ENCODE results near the gene IFNLR1. TPM values are rescaled to one million over a fixed set of nuclear protein-coding genes. Genes with fewer than 3 reads are reported as not detected.

The IFNLR1 gene
- total and polyA plus RNA-seq, 12 donors, result 1.8 to 11.5 (median 3.9) TPM

DNA sequence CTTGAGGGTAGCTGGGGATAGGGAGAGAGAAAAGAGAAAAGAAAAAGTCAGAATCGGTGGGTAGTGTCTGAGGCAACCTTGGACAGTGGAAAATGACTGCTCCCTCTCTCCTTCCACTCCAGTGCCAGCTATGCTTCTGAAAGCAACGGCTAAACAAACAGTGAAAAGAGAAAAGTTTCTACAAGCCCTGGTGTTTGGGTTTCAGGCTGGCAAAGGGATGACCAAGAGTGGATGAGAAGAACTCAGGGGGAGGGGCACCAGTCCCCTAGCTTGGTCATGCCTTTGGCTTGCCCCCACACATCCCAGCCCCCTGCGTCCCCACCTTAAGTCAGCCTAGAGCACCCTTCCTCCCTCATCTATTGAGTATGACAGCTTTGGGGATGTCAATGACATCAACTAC lies 52.7 kb downstream of the IFNLR1 start:
- intact Hi-C loops (cut with DNase I), result no loop called here
- Histone ChIP-seq H3K4me1 (replicated peaks in 1 of 2) (no peaks in the 10 kb centered on the region), H3K27ac (no peak overlapping the region), H3K9me3 (replicated peaks in 1 of 3) (no peaks in the 10 kb centered on the region), H3K4me3 (no peak overlapping the region), H3K36me3 (replicated peaks in 1 of 2) (peaks cover 0 to 5% of the 10 kb centered on the region in 2 donors), H3K27me3 (no peaks in the 10 kb centered on the region)
- 67 to 90% (median 81%) methylated on average over 3 of the region's 3 CpGs for WGBS, 4 donors
- no peak for DNase-seq
- no peak for TF ChIP-seq POLR2A (IDR thresholded peaks at IDR 0.05)
- TF ChIP-seq, protein P1, sequence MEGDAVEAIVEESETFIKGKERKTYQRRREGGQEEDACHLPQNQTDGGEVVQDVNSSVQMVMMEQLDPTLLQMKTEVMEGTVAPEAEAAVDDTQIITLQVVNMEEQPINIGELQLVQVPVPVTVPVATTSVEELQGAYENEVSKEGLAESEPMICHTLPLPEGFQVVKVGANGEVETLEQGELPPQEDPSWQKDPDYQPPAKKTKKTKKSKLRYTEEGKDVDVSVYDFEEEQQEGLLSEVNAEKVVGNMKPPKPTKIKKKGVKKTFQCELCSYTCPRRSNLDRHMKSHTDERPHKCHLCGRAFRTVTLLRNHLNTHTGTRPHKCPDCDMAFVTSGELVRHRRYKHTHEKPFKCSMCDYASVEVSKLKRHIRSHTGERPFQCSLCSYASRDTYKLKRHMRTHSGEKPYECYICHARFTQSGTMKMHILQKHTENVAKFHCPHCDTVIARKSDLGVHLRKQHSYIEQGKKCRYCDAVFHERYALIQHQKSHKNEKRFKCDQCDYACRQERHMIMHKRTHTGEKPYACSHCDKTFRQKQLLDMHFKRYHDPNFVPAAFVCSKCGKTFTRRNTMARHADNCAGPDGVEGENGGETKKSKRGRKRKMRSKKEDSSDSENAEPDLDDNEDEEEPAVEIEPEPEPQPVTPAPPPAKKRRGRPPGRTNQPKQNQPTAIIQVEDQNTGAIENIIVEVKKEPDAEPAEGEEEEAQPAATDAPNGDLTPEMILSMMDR (IDR thresholded peaks at IDR 0.05), result no peak

DNA sequence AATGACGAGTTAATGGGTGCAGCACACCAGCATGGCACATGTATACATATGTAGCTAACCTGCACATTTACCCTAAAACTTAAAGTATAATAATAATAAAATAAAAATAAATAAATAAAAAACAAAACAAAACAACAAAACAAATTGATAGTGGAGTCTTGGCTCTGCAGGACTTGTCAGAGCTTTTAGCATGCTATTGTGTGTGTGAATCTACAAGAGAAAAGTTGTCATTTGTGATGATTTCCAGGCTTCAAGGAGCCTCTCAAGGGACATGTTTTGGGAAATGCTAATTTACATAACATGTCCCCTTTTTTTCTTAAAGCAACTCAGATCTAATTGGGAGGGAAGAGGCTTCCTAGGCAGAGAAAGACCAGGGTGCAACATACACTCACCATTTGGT lies 53.3 kb downstream of the IFNLR1 start:
- H3K36me3 ChIP-seq (replicated peaks in 1 of 2), result peaks cover 0 to 5% of the 10 kb centered on the region in 2 donors
- H3K27me3 ChIP-seq, result no peaks in the 10 kb centered on the region
- H3K4me1 ChIP-seq (replicated peaks in 1 of 2), result no peaks in the 10 kb centered on the region
- TF ChIP-seq, protein P1 (IDR thresholded peaks at IDR 0.05), result no peak
- TF ChIP-seq POLR2A (IDR thresholded peaks at IDR 0.05), result no peak
- no peak overlapping the region for H3K27ac ChIP-seq
- no peaks in the 10 kb centered on the region for H3K9me3 ChIP-seq (replicated peaks in 1 of 3)
- intact Hi-C loops (cut with DNase I), result no loop called here
- DNase-seq, result no peak
- 88 to 90% (median 88%) methylated on average over 1 of the region's 1 CpG for WGBS, 4 donors
- H3K4me3 ChIP-seq, result no peak overlapping the region

DNA sequence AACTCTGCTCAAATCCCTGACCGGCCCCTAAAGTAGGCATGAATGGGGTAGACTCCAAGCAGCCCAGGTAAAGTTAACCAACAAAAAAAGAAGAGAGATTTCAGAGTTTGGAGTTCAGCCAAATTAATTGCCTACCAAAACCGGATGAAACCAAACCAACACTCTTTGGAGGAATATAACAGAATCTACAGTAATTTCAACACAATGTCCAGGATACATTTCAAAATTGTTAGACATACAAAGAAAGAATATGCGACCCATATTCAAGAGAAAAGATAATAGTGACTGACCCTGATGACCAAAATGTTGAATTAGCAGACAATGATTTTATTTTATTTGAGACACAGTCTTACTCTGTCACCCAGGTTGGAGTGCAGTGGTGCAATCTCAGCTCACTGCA lies 56.7 kb downstream of the IFNLR1 start:
- no peak overlapping the region for H3K27ac ChIP-seq
- DNase-seq, result no peak
- no peaks in the 10 kb centered on the region for H3K27me3 ChIP-seq
- H3K4me1 ChIP-seq (replicated peaks in 1 of 2), result no peaks in the 10 kb centered on the region
- TF ChIP-seq POLR2A (IDR thresholded peaks at IDR 0.05), result no peak
- TF ChIP-seq, protein P1 (IDR thresholded peaks at IDR 0.05), result no peak
- no peak overlapping the region for H3K4me3 ChIP-seq
- H3K9me3 ChIP-seq (replicated peaks in 1 of 3), result no peaks in the 10 kb centered on the region
- peaks cover 0 to 5% of the 10 kb centered on the region in 2 donors for H3K36me3 ChIP-seq (replicated peaks in 1 of 2)
- intact Hi-C loops (cut with DNase I), result no loop called here
- 75 to 90% (median 85%) methylated on average over 3 of the region's 3 CpGs for WGBS, 4 donors

DNA sequence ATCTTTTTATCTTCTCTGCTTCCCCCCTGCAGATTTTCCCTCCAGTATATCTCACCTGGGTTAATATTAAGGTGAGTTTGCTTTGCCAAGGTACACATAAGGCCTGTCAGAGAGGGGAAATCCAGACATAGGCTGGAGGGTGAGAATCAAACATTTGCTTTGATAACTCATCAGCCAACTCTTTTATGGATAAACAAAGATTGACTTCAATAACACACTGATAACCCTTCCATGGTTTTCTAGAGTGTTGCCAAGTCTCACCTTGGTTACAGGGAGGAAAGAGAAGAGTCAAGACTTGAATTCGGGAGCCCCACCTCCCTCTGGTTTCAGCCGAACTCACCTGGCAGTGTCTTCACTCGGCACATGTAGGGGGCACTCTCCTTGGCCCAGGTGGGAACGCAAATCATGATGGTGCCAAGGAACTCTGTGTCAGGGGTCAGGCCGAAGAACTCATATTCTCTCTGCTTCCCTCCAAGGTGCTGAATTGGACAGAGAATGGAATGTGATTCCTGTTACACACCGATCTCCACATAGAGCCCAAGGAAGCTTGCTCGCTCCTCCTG lies 59.2 kb downstream of the IFNLR1 start:
- TF ChIP-seq, protein P1 (IDR thresholded peaks at IDR 0.05), result no peak
- no peak for TF ChIP-seq POLR2A (IDR thresholded peaks at IDR 0.05)
- no peak overlapping the region for H3K4me3 ChIP-seq
- H3K4me1 ChIP-seq (replicated peaks in 1 of 2), result no peaks in the 10 kb centered on the region
- intact Hi-C loops (cut with DNase I), result no loop called here
- peaks cover 0 to 5% of the 10 kb centered on the region in 2 donors for H3K36me3 ChIP-seq (replicated peaks in 1 of 2)
- WGBS, 4 donors, result 80 to 84% (median 83%) methylated on average over 7 of the region's 7 CpGs
- DNase-seq, result no peak
- no peaks in the 10 kb centered on the region for H3K27me3 ChIP-seq
- H3K9me3 ChIP-seq (replicated peaks in 1 of 3), result no peaks in the 10 kb centered on the region
- H3K27ac ChIP-seq, result no peak overlapping the region
